Measurements from ENCODE around the gene ENOX1. TPM values are rescaled to one million over a fixed set of nuclear protein-coding genes. Genes with fewer than 3 reads are reported as not detected.
"Not testable (repeated sequence)": the region's sequence is repeated elsewhere in the genome, so short reads cannot be mapped to it uniquely, and the experiment has no call there.

The ENOX1 gene
- total and polyA plus RNA-seq, 4 donors: 0.33 to 7.7 (median 1.1) TPM

- no peak for DNase-seq
These were observed 432.4 kb downstream of the ENOX1 start for GRCh38 chr13:43354153-43354945.

GRCh38 chr13:43353631-43354030, 433.1 kb downstream of the ENOX1 start:
- no peak for TF ChIP-seq CTCF (IDR thresholded peaks at IDR 0.05; ENCODE audit: control extremely low read depth, extremely low read depth)
- Histone ChIP-seq H3K4me3 (no peak overlapping the region), H3K9me3 (ENCODE audit: control insufficient read depth in 4 of 4, insufficient read depth in 3 of 4, low read length in 3 of 4) (no peaks in the 10 kb centered on the region), H3K4me1 (ENCODE audit: control insufficient read depth in 5 of 5, insufficient read depth in 5 of 5, low read length in 5 of 5) (peaks cover 0 to 9% (median 4%) of the 10 kb centered on the region in 5 donors), H3K9ac (ENCODE audit: insufficient read depth in 1 of 2, low read length in 2 of 2) (no peak overlapping the region), H3K27ac (ENCODE audit: low read depth in 1 of 2, low read length in 1 of 2) (no peak overlapping the region), H3K36me3 (ENCODE audit: control insufficient read depth in 4 of 4, insufficient read depth in 4 of 4, low read length in 4 of 4) (peaks cover 0 to 3% (median 0%) of the 10 kb centered on the region in 4 donors), H3K27me3 (ENCODE audit: control insufficient read depth in 3 of 3, insufficient read depth in 3 of 3, low read length in 2 of 3) (no peaks in the 10 kb centered on the region)
- ATAC-seq (ENCODE audit: insufficient read depth, low FRiP score) (no peak), DNase-seq (no peak)
- 94 to 96% methylated on average over 4 of the region's 4 CpGs for WGBS, 2 donors

More at GRCh38 chr13:43354153-43354945, 432.4 kb downstream of the ENOX1 start:
- Histone ChIP-seq H3K27ac (ENCODE audit: low read depth in 1 of 2, low read length in 1 of 2) (no peak overlapping the region), H3K9ac (ENCODE audit: insufficient read depth in 1 of 2, low read length in 2 of 2) (no peak overlapping the region), H3K36me3 (ENCODE audit: control insufficient read depth in 4 of 4, insufficient read depth in 4 of 4, low read length in 4 of 4) (peaks cover 0 to 3% (median 0%) of the 10 kb centered on the region in 4 donors), H3K9me3 (ENCODE audit: control insufficient read depth in 4 of 4, insufficient read depth in 3 of 4, low read length in 3 of 4) (no peaks in the 10 kb centered on the region), H3K4me1 (ENCODE audit: control insufficient read depth in 5 of 5, insufficient read depth in 5 of 5, low read length in 5 of 5) (peaks cover 0 to 9% (median 4%) of the 10 kb centered on the region in 5 donors), H3K4me3 (no peak overlapping the region), H3K27me3 (ENCODE audit: control insufficient read depth in 3 of 3, insufficient read depth in 3 of 3, low read length in 2 of 3) (no peaks in the 10 kb centered on the region)
- WGBS, 2 donors: 94 to 95% methylated on average over 3 of the region's 3 CpGs
- no peak for TF ChIP-seq CTCF (IDR thresholded peaks at IDR 0.05; ENCODE audit: control extremely low read depth, extremely low read depth)
- ATAC-seq (ENCODE audit: insufficient read depth, low FRiP score): no peak

- H3K4me3 ChIP-seq; ATAC-seq (ENCODE audit: insufficient read depth, low FRiP score); H3K27me3 ChIP-seq (ENCODE audit: control insufficient read depth in 3 of 3, insufficient read depth in 3 of 3, low read length in 2 of 3); DNase-seq; H3K9me3 ChIP-seq (ENCODE audit: control insufficient read depth in 4 of 4, insufficient read depth in 3 of 4, low read length in 3 of 4); H3K36me3 ChIP-seq (ENCODE audit: control insufficient read depth in 4 of 4, insufficient read depth in 4 of 4, low read length in 4 of 4); H3K27ac ChIP-seq (ENCODE audit: low read depth in 1 of 2, low read length in 1 of 2); H3K4me1 ChIP-seq (ENCODE audit: control insufficient read depth in 5 of 5, insufficient read depth in 5 of 5, low read length in 5 of 5); H3K9ac ChIP-seq (ENCODE audit: insufficient read depth in 1 of 2, low read length in 2 of 2): not testable (repeated sequence)
- 86 to 93% methylated on average over 3 of the region's 3 CpGs for WGBS, 2 donors
These were observed 435.2 kb downstream of the ENOX1 start for GRCh38 chr13:43351612-43352011.

GRCh38 chr13:43348397-43348796, 438.4 kb downstream of the ENOX1 start:
- TF ChIP-seq CTCF (IDR thresholded peaks at IDR 0.05; ENCODE audit: control extremely low read depth, extremely low read depth): no peak
- no peaks in the 10 kb centered on the region for H3K27me3 ChIP-seq (ENCODE audit: control insufficient read depth in 3 of 3, insufficient read depth in 3 of 3, low read length in 2 of 3)
- ATAC-seq (ENCODE audit: insufficient read depth, low FRiP score) (no peak), DNase-seq (no peak)
- H3K4me1 ChIP-seq (ENCODE audit: control insufficient read depth in 5 of 5, insufficient read depth in 5 of 5, low read length in 5 of 5): peaks cover 0 to 17% (median 5%) of the 10 kb centered on the region in 5 donors
- H3K27ac ChIP-seq (ENCODE audit: low read depth in 1 of 2, low read length in 1 of 2): no peak overlapping the region
- H3K36me3 ChIP-seq (ENCODE audit: control insufficient read depth in 4 of 4, insufficient read depth in 4 of 4, low read length in 4 of 4): peaks cover 0 to 3% (median 0%) of the 10 kb centered on the region in 4 donors
- H3K9ac ChIP-seq (ENCODE audit: insufficient read depth in 1 of 2, low read length in 2 of 2): no peak overlapping the region
- no peak overlapping the region for H3K4me3 ChIP-seq
- no peaks in the 10 kb centered on the region for H3K9me3 ChIP-seq (ENCODE audit: control insufficient read depth in 4 of 4, insufficient read depth in 3 of 4, low read length in 3 of 4)
- 62 to 77% methylated on average over 4 of the region's 4 CpGs for WGBS, 2 donors
